T-helper 9 cell (primary cell): Measurements from ENCODE around the gene AHNAK.
"Not testable (repeated sequence)": the region's sequence is repeated elsewhere in the genome, so short reads cannot be mapped to it uniquely, and the experiment has no call there.

Source experiments
- DNase-seq: peaks from one replicate; pipeline ENCODE4 v3.0.0-alpha.2; 2020

AHNAK gene

GRCh38 chr11:62456630-62457029, 90.0 kb downstream of the AHNAK start:
- no peak for DNase-seq

GRCh38 chr11:62452839-62453468, 93.7 kb downstream of the AHNAK start:
- no peak for DNase-seq

GRCh38 chr11:62452261-62452660, 94.3 kb downstream of the AHNAK start:
- no peak for DNase-seq

- no peak for DNase-seq
Observed at GRCh38 chr11:62451241-62451621, 95.4 kb downstream of the AHNAK start.

GRCh38 chr11:62450543-62451240, 95.9 kb downstream of the AHNAK start:
- DNase-seq, result no peak

- not testable (repeated sequence) for DNase-seq
Observed at GRCh38 chr11:62449912-62450311, 96.7 kb downstream of the AHNAK start.

GRCh38 chr11:62449451-62449851, 97.2 kb downstream of the AHNAK start:
- DNase-seq, result no peak

- no peak for DNase-seq
Observed at GRCh38 chr11:62446091-62446490, 100.5 kb downstream of the AHNAK start.

GRCh38 chr11:62445314-62445740, 101.3 kb downstream of the AHNAK start:
- DNase-seq, result no peak

- no peak for DNase-seq
Observed at GRCh38 chr11:62444835-62445234, 101.8 kb downstream of the AHNAK start.

GRCh38 chr11:62444236-62444833, 102.3 kb downstream of the AHNAK start:
- DNase-seq, result no peak

GRCh38 chr11:62443390-62444235, 103.0 kb downstream of the AHNAK start:
- DNase-seq, result no peak

- DNase-seq, result no peak
Observed at GRCh38 chr11:62439785-62440602, 106.6 kb downstream of the AHNAK start.

- DNase-seq, result no peak
Observed at GRCh38 chr11:62438641-62439040, 108.0 kb downstream of the AHNAK start.

- DNase-seq, result no peak
Observed at GRCh38 chr11:62437616-62438015, 109.0 kb downstream of the AHNAK start.

- no peak for DNase-seq
Observed at GRCh38 chr11:62435846-62436660, 110.6 kb downstream of the AHNAK start.

GRCh38 chr11:62433904-62434276, 112.7 kb downstream of the AHNAK start:
- no peak for DNase-seq

GRCh38 chr11:62433141-62433903, 113.3 kb downstream of the AHNAK start:
- DNase-seq, result no peak

- no peak for DNase-seq
Observed at GRCh38 chr11:62432695-62433094, 113.9 kb downstream of the AHNAK start.

- DNase-seq, result no peak
Observed at GRCh38 chr11:62431171-62431901, 115.3 kb downstream of the AHNAK start.
